Neutrophil (primary cell): ENCODE data around the gene TNFRSF12A.

Source experiments
- H3K27ac ChIP-seq: fragments of 200-600 bp; sonication (generic); 2 replicates; pipeline ENCODE4 v1.5.1; 2016; ENCODE audit warnings: mild to moderate bottlenecking, moderate library complexity
- H3K27me3 ChIP-seq: fragments of 200-600 bp; sonication (generic); 2 replicates; pipeline ENCODE4 v1.6.0; 2016; ENCODE audit warnings: mild to moderate bottlenecking
- H3K36me3 ChIP-seq: fragments of 200-600 bp; sonication (generic); 2 replicates; pipeline ENCODE4 v1.5.1; 2017
- H3K4me1 ChIP-seq, 2 experiments: fragments of 200-600 bp in 1 of 2; sonication (generic) in 1 of 2; 1 replicate in 1 of 2; 2 replicates in 1 of 2; pipeline versions ENCODE4 v1.5.1 to v1.6.1; 2013 to 2016; ENCODE audit warnings: low read depth in 1 of 2, low read length in 1 of 2, mild to moderate bottlenecking in 1 of 2, moderate library complexity in 1 of 2; ENCODE audit not compliant: control insufficient read depth in 1 of 2, insufficient read depth in 1 of 2
- H3K4me3 ChIP-seq, 2 experiments: fragments of 200-600 bp in 1 of 2; sonication (generic) in 1 of 2; 1 replicate in 1 of 2; 2 replicates in 1 of 2; pipeline ENCODE4 v1.5.1; 2013 to 2016; ENCODE audit warnings: low read depth in 1 of 2, low read length in 1 of 2, mild to moderate bottlenecking in 1 of 2, moderate library complexity in 1 of 2
- H3K9me3 ChIP-seq: fragments of 200-600 bp; sonication (generic); 2 replicates; pipeline ENCODE4 v1.5.1; 2016
- TF ChIP-seq, protein P1 (sequence below): fragments of 200-600 bp; sonication (generic); IDR thresholded peaks from 2 replicates; pipeline ENCODE4 v1.5.1; 2016; ENCODE audit warnings: antibody characterized with exemption

The TNFRSF12A gene

DNA sequence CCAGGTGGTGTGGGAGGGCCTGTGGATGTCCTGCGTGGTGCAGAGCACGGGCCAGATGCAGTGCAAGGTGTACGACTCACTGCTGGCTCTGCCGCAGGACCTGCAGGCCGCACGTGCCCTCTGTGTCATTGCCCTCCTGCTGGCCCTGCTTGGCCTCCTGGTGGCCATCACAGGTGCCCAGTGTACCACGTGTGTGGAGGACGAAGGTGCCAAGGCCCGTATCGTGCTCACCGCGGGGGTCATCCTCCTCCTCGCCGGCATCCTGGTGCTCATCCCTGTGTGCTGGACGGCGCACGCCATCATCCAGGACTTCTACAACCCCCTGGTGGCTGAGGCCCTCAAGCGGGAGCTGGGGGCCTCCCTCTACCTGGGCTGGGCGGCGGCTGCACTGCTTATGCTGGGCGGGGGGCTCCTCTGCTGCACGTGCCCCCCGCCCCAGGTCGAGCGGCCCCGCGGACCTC, 6.6 kb upstream of the TNFRSF12A start:
- H3K27me3 ChIP-seq = peaks cover 13% of the 10 kb centered on the region
- TF ChIP-seq, protein P1, sequence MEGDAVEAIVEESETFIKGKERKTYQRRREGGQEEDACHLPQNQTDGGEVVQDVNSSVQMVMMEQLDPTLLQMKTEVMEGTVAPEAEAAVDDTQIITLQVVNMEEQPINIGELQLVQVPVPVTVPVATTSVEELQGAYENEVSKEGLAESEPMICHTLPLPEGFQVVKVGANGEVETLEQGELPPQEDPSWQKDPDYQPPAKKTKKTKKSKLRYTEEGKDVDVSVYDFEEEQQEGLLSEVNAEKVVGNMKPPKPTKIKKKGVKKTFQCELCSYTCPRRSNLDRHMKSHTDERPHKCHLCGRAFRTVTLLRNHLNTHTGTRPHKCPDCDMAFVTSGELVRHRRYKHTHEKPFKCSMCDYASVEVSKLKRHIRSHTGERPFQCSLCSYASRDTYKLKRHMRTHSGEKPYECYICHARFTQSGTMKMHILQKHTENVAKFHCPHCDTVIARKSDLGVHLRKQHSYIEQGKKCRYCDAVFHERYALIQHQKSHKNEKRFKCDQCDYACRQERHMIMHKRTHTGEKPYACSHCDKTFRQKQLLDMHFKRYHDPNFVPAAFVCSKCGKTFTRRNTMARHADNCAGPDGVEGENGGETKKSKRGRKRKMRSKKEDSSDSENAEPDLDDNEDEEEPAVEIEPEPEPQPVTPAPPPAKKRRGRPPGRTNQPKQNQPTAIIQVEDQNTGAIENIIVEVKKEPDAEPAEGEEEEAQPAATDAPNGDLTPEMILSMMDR = no peak
- peaks cover 17% of the 10 kb centered on the region for H3K36me3 ChIP-seq
- no peak overlapping the region for H3K4me3 ChIP-seq
- H3K4me1 ChIP-seq = peaks cover 43 to 48% of the 10 kb centered on the region in 2 experiments
- H3K27ac ChIP-seq = no peak overlapping the region
- no peaks in the 10 kb centered on the region for H3K9me3 ChIP-seq

DNA sequence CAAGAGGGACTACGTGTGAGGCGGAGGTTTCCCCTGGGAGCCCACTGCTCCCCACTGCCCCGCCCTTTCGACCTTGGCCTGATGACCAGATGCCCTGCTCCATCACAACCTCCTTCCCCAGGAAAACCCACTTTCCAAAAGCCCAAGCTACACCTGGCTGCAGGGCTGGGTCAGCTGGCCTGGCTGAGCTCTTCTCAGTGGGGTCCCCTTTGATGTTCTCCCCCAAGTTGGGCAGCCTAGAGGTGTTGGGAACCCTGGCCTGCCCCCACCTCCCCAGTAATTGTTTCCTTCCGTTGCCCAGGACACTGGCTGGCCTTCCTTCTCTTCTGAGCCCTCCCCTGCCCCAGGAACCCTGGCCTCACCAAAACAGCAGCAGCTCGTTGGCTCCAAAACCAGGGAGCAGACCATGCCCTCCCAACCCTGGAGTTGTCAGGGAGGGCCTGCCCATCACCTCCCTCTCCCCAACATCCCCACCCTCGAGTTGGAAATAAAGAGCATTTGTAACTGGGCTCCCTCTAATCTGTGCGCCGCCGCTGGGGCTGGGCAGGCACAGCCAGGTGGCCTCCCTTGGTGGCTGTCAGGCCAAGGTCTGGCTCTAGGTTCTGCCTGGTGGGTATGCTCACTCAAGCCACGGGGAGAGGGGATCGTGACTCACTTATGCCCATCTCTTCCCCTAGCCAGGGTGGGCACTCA, 6.0 kb upstream of the TNFRSF12A start:
- H3K4me1 ChIP-seq = peaks cover 37 to 48% of the 10 kb centered on the region in 2 experiments
- peaks cover 17% of the 10 kb centered on the region for H3K36me3 ChIP-seq
- H3K27me3 ChIP-seq = peaks cover 19% of the 10 kb centered on the region
- H3K27ac ChIP-seq = no peak overlapping the region
- no peak overlapping the region for H3K4me3 ChIP-seq
- TF ChIP-seq, protein P1 = no peak
- no peaks in the 10 kb centered on the region for H3K9me3 ChIP-seq

DNA sequence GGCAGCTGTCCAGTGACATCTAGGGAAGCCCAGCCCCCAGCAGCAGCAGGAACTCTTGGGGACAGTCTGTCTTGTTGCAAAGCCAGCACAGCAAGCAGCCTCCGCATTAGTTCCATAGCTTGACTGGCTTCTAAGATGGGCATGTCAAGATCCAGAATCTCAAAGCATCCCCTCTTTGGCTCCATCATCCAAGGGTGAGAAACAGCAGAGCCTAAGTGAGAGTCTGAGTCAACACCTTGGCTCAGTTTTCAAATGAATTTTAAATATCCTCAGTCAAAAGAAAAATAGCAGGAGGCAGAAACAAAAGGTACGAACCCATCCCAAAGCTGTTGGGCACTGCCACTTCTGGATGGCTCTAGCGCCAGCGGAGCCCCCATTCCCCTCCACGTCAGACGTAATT, 5.2 kb upstream of the TNFRSF12A start:
- Histone ChIP-seq H3K4me3 (no peak overlapping the region), H3K4me1 (peaks cover 36 to 48% of the 10 kb centered on the region in 2 experiments), H3K36me3 (peaks cover 17% of the 10 kb centered on the region), H3K27ac (no peak overlapping the region), H3K27me3 (peaks cover 22% of the 10 kb centered on the region), H3K9me3 (no peaks in the 10 kb centered on the region)
- TF ChIP-seq, protein P1 = no peak

DNA sequence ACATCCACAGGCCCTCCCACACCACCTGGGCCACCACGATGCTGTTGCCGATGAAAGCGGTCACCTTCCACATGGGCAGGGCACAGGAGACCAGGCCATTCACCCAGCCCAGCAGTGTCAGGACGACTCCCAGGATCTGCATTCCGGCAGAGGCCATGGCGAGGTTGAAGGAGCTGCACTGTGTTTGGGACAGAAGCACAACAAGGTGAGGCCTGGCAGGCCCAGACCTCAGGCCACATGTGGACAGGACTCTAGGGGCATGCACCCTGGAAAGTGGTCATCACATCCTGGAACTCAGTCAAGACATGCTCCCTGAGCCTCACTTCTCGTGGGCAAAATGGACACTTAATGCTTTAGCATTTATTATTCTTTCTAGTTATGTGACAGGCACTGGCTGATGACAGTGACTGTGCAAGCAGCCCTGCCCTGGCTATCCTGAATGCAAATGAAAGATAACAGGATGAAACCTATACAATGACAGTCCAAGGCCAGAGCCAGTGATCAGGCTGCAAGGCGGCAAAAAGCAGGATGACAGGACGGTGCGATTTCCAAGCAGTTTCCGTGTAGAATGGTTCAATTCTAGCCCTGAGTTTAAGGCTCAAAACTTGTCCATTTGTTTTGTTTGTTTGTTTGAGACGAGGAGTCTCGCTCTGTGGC, 4.2 kb upstream of the TNFRSF12A start:
- TF ChIP-seq, protein P1 = no peak
- Histone ChIP-seq H3K27me3 (peaks cover 22% of the 10 kb centered on the region), H3K4me1 (peaks cover 30 to 46% of the 10 kb centered on the region in 2 experiments), H3K27ac (no peak overlapping the region), H3K36me3 (peaks cover 17% of the 10 kb centered on the region), H3K4me3 (no peak overlapping the region), H3K9me3 (no peaks in the 10 kb centered on the region)

GRCh38 chr16:3017344-3017743, 2.8 kb upstream of the TNFRSF12A start:
- peaks cover 29% of the 10 kb centered on the region for H3K36me3 ChIP-seq
- H3K27ac ChIP-seq = no peak overlapping the region
- H3K27me3 ChIP-seq = peaks cover 22% of the 10 kb centered on the region
- H3K4me3 ChIP-seq = no peak overlapping the region
- H3K4me1 ChIP-seq = peaks cover 36 to 51% of the 10 kb centered on the region in 2 experiments
- TF ChIP-seq, protein P1 = no peak
- no peaks in the 10 kb centered on the region for H3K9me3 ChIP-seq
